ENCODE measurements around the gene PBRM1.

GRCh38 chr3:52524258-52524751, 161.4 kb downstream of the PBRM1 start:
- TF ChIP-seq EZH2 (IDR thresholded peaks at IDR 0.05) (no peak), POLR2AphosphoS5 (IDR thresholded peaks at IDR 0.05; ENCODE audit: borderline replicate concordance, low read depth, low read length) (no peak), FOXP2 (optimal IDR thresholded peaks at IDR 0.05; ENCODE audit: control extremely low read depth, extremely low read length, insufficient read depth) (no peak)

All from SK-N-MC (cell line).